Measurements from ENCODE around the gene NR1H4.
"Not testable (repeated sequence)": the region's sequence is repeated elsewhere in the genome, so short reads cannot be mapped to it uniquely, and the experiment has no call there.

The NR1H4 gene
- total RNA-seq, result 0 reads per million in 4 experiments

DNA sequence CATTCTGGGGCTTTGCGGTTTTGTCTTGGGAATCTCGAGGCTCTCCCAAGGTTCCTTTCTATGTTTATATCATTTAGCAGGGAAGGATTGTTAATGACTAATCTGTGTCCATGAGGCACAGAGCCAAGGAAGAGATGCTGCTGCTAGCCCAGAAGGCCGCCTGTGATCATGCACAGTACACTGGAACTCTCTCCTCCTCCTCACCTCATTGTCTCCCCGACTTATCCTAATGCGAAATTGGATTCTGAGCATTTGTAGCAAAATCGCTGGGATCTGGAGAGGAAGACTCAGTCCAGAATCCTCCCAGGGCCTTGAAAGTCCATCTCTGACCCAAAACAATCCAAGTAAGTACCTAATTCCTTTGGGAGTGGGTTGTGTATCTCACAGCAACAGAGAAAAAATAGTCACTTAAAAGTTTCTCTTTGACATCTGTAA lies at the start of gene NR1H4:
NR1H4 (plus strand) TSS at position 151 of the 435 bp plus-strand sequence. CDS start 19,458 bp downstream, outside the sequence.
- DNase-seq, result no peak

DNA sequence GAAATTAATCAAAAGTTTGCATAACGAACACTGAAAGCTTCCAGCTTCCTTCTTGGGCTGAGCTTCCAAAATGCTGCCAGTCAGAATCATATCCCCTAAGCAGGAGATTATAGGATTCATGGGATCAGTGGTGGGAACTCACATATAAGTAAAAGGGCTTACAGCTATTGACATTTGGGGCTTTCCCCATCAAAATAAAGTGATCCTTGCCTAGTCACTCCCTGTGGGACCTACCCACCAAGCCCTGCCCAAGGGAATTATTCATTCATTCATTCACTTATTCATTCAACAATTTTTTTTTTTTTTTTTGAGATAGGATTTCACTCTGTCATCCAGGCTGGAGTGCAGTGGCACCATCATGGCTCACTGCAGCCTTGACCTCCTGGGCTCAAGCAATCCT lies 47.5 kb upstream of the NR1H4 start:
- no peak for DNase-seq

DNA sequence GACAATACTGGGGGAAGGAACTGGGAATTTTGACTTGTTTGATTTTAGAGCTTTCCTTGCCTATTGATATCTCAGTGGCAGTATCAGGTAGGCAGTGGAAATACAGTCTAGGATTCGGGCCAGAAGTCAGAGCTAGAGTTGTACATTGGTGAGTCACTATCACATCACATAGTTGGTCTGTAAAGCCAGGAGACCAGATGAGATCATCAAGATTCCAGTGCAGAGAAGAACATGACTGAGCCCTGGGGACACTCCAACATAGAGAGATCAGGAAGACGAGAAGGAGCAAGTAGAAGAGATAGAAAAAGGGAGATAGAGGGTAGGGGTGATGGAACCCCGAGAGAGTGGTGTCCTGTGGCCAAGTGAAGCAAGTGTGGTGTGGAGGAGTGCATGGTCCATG lies 46.6 kb upstream of the NR1H4 start:
- DNase-seq, result no peak

DNA sequence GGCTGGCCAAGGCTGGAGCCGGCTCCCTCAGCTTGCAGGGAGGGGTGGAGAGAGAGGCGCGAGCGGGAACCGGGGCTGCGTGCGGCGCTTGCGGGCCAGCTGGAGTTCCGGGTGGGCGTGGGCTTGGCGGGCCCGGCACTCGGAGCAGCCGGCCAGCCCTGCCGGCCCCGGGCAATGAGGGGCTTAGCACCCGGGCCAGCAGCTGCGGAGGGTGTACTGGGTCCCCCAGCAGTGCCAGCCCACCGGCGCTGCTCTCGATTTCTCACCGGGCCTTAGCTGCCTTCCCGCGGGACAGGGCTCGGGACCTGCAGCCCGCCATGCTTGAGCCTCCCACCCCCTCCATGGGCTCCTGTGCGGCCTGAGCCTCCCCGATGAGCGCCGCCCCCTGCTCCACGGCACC lies 43.4 kb upstream of the NR1H4 start:
- DNase-seq, result not testable (repeated sequence)

DNA sequence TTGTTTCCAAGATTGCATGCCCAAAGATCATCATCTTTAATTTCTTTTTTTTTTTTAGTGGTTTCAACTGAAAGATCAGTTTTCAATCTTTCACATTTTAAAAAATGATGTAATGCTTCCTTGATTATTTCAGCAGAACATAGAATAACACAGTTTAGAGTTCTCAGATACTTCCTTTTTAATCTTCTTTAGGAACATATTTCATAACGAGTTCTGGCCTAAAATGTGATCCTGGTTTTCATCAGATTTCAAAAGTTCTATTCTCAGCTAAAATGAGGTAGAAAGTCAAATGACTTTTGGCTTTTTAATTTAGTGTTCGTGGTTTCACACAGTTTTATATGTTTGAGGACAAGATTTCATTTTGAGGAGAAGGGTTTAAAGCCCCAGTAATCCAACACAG lies 40.0 kb upstream of the NR1H4 start:
- DNase-seq, result no peak

DNA sequence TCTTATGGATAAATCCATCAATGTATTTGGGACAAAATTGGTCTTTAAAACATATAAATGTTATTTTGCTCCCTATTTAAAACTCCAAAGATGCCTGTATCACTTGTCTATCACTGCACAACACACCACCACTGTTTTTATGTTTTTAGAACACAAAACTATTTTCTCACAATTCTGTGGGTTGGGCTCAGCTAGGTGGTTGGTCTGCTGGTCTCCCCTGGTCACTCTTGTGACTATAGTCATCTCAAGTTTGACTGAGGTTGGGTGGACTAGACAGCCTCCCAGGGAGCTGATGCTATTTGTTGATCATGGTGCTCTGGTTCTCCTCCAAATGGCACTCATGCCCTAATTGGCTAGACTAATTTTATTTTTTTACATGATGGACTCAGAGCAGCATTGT lies 39.5 kb upstream of the NR1H4 start:
- no peak for DNase-seq

DNA sequence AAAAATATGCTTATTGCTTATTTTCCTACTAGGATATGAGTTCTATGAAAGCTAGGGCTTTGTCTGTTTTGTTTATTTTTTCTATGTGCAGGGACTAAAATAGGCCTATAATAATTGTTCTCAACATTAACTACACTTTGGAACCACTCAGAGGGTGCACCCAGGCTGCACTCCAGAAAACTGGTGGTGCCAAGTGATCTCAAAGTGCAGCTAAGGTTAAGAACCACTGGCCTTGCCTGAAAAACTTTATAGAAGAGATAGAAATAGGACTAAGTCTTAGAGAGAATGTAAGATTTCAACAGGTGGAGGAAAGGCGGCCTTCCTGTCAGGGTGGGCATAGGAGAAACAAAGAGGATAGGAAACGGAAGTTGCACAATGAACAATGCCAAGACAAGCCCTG lies 37.7 kb upstream of the NR1H4 start:
- DNase-seq, result no peak

DNA sequence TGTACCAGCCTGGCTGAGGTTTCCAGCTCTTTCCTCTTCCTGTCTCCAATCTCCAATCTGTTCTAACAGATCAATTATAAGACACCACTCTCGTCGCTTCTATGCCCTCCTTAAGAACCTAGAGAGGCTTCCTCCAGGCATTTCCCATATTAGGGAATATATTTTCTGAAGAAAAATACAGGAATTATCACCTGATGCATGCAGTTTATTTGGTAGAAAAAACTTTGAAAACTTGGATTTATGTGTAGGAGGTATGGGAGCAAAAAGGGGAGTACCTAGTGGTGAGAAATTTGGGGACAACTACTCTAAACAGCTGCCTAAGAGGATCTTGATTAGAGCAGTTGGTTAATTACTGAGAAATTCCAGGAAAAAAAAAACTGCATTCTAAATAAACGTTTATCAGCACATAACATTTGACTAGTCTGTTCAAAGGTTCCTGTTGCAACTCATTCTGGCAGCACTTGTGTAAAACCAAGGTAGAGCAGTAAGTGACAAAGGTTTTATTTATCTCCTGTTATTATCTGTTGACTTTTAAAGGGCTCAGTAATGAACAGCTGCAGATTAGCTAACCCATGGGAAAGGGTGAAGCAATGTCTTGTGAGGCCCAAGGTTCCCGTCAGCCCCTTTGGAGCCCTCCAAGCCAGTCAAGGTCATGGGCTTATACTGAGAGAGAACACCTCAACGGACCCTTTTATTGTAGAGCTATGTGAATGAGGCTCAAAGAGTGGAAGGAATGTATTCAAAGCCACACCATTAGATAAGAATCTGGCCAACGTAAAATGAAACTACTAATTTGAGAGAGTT lies 36.4 kb upstream of the NR1H4 start:
- no peak for DNase-seq

DNA sequence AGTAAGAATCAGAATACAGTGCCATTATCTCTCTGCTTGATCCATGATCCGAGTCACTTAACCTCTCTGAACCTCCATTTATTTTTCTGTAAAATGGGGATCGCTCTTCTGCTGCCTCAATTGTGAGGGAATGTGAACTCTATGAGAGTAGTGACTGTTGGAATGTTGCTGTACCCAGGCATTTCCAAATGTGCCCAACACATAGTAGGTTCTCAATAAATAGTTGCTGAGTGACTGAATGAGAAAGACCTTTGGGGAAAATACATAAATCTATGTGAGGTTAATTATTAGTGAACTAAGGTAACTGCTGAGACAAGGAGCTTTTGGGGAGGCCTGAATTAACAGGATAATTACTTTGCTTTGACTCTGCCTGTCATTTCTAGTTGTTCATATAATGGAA lies 33.9 kb upstream of the NR1H4 start:
- DNase-seq, result no peak

DNA sequence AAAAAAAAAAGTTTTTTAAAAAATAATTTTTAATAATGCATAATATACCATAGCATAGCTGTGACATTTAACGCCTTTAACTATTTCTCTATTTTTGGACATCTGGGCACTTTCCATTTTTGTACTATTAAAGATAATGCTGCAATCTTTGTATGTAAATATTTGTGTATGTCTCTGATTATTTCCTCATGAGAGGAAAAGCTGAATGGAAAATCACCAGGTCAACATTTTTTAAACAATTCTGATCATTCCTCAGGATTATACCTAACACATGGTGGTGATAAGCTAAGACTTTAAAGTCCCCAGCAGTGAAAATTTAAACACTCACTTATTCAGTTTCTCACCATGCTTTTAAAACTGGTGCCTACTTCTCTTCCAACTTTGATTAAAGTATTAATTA lies 31.3 kb upstream of the NR1H4 start:
- no peak for DNase-seq

DNA sequence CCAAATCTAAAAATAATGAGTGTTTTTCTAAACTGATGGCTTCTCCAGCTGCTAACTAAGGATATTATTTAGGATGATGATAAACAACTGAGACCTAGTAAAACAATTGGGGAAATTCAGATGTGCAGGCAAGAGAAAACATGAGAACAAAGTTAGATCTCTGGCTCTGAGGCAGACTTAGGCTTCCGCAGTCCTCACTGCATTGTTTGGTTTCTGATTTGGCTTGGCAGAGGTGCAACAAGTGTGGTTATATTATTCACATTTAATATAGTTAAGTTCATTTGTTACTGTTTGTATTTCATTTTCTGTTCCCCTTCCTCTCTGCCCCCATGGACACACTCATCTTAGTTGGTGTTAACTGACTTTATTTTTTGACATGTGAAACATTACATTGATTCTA lies 30.2 kb upstream of the NR1H4 start:
- no peak for DNase-seq

DNA sequence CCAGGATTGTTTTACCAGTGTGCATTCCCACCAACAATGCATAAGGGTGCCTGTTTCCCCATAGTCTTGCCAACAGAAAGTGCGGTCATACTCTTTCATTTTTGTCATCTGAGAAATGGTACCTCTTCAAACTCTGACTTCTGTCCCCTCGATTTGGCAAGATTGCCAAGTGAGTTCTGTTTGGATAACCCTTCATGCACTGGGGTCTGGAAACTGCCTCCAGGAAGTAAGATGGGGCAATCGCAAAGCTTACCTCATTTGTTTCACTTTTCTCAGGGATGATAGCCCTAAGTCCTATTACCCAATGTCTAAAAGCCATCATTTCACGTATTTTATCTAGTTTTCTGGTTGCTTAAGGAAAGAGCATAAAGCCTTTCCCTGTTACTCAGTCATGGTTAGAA lies 28.6 kb upstream of the NR1H4 start:
- DNase-seq, result no peak

DNA sequence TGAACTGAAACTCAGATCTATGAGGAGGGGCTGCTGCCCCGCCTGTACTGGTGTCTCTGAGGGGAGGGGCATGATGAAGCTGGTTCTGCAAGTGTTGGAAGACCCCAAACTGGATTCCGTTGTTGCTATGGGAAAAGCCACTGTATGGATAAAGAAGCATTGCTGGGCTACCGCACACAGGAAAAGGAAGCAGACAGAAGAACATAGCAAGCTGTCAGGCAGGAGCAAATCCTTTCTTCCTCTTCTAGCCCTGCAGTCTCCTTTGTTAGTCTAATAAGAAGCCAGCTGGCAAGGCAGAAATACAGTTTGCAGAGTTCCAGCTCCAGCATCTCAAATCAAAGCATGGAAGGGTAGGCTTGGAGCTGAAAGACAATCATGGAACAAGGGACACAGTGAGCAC lies 26.3 kb upstream of the NR1H4 start:
- DNase-seq, result no peak

DNA sequence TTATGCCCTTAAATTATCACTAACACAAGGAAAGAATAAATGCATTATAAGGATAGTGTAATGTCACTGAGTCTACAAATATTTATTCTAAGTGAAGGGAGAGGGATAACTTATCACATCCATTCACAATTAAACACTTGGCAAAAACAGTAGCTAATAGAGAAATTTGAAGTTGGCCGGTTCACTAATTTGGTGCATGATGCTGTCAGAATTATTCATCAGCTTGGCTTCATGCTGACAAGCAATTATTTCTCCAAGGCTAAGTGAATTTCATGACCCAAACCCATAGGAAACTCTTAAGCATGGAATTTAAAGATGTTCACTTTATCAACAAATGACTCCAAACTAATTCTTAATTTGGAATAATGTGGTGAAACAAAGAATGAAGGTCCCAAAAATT lies 25.0 kb upstream of the NR1H4 start:
- DNase-seq, result no peak

DNA sequence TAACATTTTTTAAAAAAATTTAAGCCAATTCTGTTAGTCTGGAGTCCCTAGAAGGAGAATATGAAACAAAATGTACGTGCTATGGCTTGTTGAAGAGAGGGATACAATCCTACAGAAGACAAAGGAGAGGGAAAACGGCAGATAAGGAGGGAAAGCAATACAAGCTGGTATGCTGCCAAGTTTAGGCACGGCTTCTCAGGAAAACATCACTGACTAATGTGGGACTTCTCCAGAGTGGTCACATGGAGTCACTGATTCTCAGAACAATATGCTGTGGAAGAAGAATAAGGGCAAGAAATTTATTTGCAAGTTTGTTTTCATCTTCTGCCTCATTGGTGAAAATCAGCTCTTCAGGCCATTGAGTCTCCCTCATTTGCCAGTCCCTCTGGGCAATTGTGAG lies 22.9 kb upstream of the NR1H4 start:
- DNase-seq, result no peak

DNA sequence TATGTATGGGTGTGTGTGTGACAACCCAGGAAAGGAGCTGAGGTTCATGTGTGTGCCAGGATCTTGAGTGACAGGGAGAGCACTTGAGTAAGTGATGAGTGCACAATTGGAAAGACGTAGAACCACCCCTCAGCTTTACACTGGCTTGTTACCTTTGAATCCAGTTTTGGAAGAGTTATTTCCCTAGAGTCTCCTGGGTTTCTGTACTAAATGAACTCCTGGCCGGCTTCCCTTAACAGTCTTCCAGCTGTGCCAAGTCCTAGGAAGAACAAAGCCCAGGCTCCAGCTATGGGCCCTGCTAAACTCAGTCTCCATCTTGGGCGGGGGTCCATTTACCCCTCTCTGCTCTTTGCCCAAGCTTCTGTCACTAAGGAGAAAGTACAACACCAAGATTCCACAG lies 19.7 kb upstream of the NR1H4 start:
- DNase-seq, result no peak

DNA sequence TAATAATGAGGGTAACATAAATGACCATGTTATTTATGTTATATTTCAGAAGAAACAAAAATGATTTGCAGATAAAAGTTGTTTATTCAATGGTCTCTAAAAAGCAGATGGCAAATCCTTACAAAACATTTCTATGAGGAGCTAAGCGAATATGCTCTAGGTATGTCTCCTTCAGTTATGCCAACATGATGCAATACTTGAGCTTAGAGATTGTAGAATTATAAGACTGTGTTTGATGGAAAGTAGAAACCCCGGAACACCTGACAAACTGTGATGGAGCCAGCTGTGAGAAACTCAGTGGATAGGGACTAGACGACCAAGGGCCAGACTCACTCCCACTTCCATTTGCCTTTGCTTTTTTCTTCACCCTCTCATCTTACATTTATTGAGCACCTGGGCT lies 17.8 kb upstream of the NR1H4 start:
- no peak for DNase-seq

DNA sequence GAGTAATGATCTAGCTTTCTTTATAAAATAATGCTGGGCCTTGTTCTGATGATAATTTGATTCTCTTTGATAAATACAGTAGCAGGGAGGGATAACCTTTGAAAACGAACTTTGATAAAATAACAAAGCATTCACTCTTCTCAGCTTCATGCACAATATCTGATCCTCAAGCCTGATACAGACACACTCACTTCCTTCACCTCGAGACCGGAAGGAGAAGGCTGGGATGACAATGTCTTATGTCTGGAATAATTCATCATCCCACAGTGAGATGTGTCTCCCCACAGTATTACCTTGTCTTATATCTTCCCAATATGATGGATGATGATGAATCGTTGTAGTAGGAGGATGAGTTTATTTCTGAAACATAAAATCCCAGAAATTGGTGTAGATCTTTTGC lies 15.5 kb upstream of the NR1H4 start:
- no peak for DNase-seq

DNA sequence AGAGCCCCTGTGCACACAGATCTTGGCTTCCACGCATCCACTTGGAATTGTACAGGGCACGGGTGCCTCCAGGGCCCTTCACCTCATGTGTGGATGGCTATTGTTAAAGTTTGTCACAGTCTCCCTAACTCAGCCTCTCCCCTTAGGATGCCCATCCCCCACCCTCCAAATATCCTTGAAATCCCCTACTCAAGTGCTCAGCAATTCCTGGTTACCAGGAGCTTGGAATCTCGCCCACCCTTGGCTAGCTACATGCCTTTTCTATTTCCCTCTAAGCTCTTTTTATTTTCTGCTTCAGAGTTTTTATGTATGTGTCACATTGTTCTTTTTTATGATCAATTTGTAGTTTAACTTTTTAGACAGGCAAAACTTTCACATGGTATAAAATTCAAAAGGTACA lies 13.0 kb upstream of the NR1H4 start:
- DNase-seq, result no peak

DNA sequence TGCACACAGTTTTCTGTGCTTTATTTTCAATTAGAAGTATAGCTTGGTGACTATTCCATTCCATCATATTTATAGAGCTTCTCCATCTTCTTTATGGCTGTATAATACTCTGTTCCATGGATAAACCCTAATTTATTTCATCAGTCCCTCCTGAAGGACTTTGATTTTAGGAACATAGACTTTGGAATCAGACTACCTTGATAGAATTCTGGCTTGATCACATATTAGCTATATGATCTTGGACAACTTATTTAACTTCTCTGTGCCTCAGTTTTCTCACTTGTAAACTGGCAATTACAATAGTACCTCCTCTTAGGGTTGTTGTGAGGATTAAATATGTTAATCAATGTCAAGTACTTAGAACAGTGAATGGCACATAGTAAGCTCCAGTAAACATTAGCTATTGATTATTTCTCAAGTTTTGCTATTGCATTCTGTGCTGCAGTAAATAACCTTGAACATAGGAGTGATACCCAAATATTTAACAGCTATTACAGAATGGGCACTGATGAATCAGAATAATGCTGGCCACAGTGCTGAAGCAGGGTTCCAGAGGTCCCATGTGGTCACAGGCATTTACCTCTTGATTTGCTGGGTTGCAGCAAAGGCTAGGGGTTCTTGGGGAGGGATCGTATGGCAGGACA lies 12.2 kb upstream of the NR1H4 start:
- DNase-seq, result no peak

DNA sequence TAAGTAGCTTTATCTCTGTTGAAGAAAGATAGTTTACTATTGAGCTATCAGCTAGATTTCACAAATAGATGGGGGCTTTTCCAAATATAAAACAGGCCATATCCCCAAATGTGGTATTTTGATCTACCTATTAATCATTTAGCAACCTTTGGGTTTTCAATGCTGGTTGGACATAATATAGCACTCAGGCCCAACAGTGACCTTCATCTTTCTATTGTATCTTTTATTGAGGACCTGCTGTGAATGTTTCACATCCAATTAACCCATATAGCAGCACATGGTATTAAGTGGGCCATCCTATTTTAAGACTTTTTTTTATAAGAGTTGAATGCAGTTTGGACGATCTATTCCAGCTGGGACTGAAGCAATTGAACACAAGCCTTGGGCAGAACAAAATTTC lies 10.0 kb upstream of the NR1H4 start:
- DNase-seq, result no peak

DNA sequence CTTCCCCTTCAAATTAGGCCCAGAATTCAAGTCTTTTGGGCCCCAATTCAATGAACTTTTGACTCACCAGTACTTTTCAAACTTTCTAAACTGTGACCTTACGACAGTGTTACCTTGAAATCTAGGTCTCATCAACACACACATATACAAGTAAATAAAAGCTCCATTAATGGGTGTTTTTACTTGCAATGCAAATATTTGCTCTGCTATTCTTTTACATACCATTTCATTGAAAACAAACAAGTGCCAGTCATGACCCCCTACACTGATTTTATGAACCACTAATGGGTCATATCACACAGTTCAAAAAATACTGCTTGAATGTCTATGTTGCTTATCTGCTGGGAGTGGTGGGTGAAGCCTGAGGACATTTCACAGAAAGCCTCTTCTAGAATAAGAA lies 9.1 kb upstream of the NR1H4 start:
- no peak for DNase-seq

DNA sequence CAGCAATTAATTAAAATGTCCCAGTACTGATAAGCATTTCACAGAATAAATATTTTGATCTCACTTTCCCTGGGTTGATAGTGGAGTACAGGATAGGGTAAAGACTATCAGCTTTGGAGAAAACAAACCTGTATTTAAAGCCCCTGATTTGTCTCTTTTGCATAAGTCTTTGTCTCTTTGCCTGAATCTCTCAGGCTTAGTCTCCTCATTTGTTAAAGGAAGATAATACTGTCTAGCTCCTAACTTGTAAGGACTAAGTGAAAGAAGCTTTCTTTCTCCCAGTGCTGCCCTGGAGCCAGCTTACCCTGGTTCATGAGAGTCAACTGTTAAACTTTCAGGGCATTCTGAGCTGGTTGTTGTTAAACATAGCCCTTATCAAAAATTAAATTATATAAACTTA lies 5.5 kb upstream of the NR1H4 start:
- DNase-seq, result no peak

DNA sequence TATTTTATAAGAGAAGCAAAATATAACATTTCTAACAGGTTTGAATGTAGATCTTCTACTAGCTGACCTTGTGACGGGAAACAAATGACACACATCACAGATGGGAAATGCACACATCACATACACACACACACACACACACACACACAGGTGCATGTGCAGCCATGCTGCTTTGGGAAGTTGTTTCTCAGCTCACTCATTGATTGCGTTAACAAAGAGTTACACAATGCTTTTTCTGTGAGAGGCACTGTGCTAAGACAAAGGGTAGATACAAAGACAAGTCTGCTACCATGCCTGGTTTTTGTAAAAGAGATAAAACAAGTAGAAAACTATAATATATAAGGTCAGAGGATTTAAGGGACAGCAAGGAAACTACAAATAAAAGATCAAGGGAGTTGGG lies 1.3 kb upstream of the NR1H4 start:
- no peak for DNase-seq

All from effector CD8-positive, alpha-beta T cell (primary cell).